Omental fat pad (tissue), 4 donors: Measurements from ENCODE around the gene SYNGR4. TPM values are rescaled to one million over a fixed set of nuclear protein-coding genes. Genes with fewer than 3 reads are reported as not detected.
"Not testable (repeated sequence)": the region's sequence is repeated elsewhere in the genome, so short reads cannot be mapped to it uniquely, and the experiment has no call there.

Experiments used
- ATAC-seq: fragments of 150-250 bp; one replicate; pipeline ENCODE4 v1.9.1; 2016; ENCODE audit warnings: mild to moderate bottlenecking, moderate library complexity; ENCODE audit not compliant: low FRiP score
- DNase-seq: peaks from one replicate; pipeline ENCODE4 v3.0.0-alpha.2; 2019; ENCODE audit warnings: low spot score
- total RNA-seq, 4 donors: library from RNA; depleted of rRNA; stranded (reverse); fragments of >200 nt; gene quantifications; one replicate each; pipeline ENCODE4 v1.1.0, GENCODE V29; 2016
- TF ChIP-seq, protein P1 (sequence below), 3 donors: fragments of 450-650 bp; IDR thresholded peaks; one replicate each; pipeline ENCODE4 v1.5.1; 2016 to 2017; ENCODE audit warnings: antibody characterized with exemption in 3 of 3, mild to moderate bottlenecking in 3 of 3, moderate library complexity in 2 of 3

SYNGR4 gene
- total RNA-seq, 4 donors from 2014 or later: not detected

DNA sequence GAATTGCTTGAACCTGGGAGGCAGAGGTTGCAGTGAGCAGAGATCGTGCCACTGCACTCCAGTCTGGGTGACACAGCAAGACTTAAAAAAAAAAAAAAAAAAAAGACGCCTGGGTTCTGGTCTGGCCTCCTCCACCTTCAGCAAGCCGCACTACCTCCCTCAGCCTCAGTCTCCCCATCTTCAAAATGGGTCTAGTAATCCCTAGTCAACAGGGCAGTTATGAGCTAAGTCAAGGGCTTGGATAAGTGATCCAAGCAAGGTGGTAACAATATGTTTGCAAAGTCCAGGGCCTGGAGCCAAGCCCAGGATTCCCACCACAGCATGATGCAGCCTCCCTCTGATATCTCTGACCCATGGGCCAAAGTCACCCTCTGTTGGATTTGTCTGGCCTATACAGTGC, 22.8 kb downstream of the SYNGR4 start:
- ATAC-seq (no peak), DNase-seq (no peak)
- TF ChIP-seq, protein P1, sequence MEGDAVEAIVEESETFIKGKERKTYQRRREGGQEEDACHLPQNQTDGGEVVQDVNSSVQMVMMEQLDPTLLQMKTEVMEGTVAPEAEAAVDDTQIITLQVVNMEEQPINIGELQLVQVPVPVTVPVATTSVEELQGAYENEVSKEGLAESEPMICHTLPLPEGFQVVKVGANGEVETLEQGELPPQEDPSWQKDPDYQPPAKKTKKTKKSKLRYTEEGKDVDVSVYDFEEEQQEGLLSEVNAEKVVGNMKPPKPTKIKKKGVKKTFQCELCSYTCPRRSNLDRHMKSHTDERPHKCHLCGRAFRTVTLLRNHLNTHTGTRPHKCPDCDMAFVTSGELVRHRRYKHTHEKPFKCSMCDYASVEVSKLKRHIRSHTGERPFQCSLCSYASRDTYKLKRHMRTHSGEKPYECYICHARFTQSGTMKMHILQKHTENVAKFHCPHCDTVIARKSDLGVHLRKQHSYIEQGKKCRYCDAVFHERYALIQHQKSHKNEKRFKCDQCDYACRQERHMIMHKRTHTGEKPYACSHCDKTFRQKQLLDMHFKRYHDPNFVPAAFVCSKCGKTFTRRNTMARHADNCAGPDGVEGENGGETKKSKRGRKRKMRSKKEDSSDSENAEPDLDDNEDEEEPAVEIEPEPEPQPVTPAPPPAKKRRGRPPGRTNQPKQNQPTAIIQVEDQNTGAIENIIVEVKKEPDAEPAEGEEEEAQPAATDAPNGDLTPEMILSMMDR (IDR thresholded peaks at IDR 0.05): no peak

DNA sequence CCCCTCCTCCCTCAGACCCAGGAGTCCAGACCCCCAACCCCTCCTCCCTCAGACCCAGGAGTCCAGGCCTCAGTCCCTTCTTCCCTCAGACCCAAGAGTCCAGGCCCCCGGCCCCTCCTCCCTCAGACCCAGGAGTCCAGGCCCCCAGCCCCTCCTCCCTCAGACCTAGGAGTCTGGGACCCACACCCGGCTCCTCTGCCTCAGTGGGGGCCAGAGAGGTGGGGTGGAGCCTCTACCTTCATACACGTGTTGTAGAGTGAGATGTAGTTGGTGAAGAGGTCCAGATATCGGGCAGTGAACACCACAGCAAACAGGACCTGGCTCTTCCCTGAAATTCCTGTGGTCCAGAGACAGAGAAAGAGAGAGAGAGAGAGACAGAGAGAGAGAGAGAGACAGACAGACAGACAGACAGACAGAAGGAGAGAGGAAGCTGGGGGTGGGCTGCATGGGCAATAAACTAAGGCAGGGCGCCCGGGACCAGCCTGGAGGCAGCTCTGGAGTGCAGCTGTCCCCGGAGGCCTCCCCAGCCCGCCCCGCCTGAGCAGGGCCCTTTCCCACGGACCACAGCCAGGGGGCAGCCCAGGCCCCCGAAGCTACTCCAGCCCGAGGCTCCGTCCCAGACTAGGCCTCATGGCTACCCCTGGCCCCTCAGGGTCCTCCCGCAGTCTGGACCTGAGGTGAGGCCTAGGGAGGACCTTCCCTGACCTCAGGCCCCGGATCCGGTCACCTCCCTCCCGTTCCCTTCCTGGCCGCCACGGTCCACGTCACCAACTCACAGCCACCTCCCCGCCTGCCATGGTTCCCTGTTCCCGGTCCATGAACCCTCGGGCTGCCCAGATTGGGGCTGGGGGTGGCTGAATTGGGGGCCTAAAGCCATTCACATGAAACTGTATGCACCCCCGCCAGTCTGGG, 26.3 kb downstream of the SYNGR4 start:
- no peak for DNase-seq
- TF ChIP-seq, protein P1 (IDR thresholded peaks at IDR 0.05): no peak
- peak; percentile 75 for ATAC-seq

DNA sequence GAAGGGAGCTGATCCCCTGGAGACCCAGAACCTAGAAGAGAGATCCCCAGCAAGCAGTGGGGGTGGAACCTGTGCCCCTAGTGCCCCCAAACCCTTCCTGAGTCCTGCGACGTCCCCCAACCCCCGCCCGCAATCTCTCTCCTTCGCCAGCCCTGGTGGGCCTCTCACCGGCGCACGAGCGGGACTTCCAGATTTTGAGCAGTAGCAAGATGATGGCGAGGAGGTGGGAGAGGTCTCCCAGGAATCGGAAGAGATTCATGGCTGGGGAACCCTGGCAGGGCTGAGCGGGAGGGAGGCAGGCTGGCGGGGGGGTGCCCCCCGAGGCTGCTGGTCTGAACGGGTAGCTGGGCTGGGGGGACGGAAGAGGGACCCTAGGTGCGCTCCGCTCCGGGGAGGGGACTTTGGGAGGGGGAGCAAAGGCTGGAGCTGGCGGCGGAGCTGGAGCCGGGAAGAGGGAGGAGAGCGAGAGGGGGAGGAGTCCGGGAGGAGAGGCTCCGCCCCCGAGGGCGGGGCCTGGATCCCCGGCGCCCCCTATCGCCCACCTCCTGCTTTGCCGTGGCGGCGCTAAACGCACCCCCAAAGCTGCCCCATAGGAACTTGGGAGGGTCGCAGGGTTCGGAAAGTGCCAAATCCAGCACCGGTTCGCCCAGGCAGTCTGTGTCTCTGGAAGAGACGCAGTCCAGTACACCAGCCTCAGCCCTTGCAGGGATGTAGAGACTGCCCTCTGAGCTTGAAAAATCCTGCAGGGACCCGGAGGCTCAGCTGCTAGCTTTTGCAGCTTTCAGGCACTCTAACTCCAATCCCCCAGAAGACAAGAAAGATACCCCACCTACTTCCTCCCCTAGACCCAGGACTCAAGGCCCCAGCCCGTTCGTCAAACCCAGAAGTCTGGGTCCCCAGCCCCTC, 27.2 kb downstream of the SYNGR4 start, which contains the start of gene KDELR1:
Gene KDELR1 (minus strand): TSS at position 452 of the 906 bp plus-strand sequence. CDS start 193 bp downstream, at position 259.
- TF ChIP-seq, protein P1 (IDR thresholded peaks at IDR 0.05): peak in 1 of 3 donors; percentile 66
- peak; percentile 43 for DNase-seq
- peak; percentile 93 for ATAC-seq

DNA sequence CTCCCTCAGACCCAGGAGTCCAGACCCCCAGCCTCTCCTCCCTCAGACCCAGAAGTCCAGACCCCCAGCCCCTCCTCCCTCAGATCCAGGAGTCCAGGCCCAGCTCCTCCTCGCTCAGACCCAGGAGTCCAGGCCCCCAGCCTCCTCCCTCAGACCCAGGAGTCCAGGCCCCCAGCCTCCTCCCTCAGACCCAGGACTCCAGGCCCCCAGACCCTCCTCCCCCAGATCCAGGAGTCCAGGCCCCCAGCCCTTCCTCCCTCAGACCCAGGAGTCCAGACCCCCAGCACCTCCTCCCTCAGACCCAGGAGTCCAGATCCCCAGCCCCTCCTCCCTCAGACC, 27.8 kb downstream of the SYNGR4 start:
- DNase-seq, ATAC-seq: not testable (repeated sequence)

DNA sequence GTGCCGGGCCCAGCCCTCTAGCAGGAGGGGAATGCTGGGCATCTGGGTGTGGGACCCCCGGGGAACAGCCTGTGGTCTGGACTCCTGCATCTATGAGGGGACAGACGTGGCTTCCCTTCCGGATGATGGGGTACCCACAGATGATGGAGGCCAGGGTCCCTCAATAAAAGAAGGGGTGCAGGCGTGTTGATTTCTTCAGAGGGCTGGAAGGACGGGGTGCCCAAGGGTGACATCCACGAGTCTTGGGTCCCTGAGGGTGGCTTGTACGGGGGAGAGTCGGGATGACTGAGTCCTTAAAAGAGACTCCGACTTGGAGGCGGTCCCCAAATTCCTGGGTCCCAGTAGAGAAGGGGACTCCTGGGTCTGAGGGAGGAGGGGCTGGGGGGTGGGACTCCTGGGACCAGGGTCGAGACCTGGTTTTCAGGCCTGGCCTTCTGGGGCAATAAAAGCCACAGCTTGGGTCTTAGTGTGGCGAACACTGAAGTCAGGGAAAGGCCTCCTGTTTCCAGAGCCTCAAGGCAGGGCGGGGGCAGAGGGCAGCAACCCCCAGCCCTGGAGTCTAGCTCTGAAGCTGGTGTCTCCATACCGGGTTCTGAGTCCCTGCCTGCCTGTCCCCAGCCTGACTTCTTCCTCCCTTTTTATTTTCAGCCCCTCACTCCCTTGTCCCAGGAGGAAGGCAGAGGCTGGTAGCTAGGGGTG, 28.8 kb downstream of the SYNGR4 start:
- DNase-seq (no peak), ATAC-seq (no peak)
- TF ChIP-seq, protein P1 (IDR thresholded peaks at IDR 0.05): no peak

DNA sequence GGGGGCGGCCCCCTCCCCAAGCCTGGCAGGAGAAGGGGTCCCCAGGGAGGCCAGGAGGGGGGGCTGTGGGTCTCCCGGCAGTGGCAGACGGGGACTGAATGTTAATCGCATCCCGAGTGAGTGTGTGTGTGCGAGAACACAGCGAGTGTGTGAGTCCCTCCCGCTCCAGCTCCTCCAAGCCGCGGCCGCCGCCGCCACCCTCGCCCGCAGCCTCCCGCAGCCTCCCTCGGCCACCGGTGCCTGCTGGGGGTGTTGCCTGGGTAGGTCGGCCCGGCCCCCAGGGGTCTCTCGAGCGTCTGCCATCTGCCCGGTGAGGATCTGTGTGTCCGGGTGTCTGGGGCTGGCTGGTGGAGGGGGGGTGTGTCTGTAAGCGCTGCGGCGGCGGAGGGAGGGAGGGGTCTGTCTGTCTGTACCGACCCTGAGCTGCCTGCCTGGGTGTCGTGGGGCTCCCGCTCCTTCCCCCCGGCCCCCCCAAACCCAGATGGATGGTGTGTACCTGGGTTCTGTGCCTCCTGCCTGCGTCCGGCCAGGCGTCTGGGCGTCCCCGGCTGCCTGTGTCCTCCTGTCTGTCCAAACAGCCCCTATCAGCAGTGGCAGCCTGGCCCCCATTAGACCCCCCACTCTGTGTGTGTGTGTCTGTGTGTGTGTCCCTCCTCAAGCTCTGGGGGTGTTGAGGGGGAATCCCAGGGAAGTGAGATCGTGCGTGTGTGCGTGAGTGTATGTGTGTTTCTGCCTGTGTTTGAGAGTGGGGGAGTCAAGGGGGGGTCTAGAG, 29.6 kb downstream of the SYNGR4 start, which contains the start of gene GRIN2D:
Gene GRIN2D (plus strand): TSS at position 110 of the 772 bp plus-strand sequence. CDS start 4,725 bp downstream, outside the sequence.
- TF ChIP-seq, protein P1 (IDR thresholded peaks at IDR 0.05): no peak
- ATAC-seq (no peak), DNase-seq (no peak)
